ENCODE results near the gene BCORL1. TPM values are rescaled to one million over a fixed set of nuclear protein-coding genes. Genes with fewer than 3 reads are reported as not detected.

The BCORL1 gene
- total RNA-seq, 4 donors from 2014 or later: 3.8 to 13.8 (median 10.5) TPM

DNA sequence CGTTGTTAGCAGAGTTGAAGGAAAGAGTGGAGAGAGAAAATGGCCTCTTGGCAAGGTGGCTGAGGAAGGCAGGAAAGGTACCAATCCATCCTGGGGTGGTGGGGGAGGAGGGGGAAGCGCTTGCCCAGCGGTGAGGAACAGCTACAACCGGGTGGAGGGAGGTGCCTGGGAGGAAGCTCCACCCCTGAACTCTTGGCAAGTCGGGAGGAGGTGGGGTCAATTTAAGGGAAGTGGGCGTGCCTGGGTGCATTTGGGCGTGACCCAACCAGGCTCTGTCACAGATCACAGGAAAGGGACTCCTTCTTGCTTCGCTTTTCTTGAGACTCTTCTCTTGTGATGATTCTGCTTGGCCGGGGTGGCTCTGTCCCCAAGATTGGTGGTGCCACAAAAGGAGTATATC is 41.7 kb downstream of the BCORL1 start:
- peak in 1 of 2 donors; percentile 26 for TF ChIP-seq POLR2AphosphoS5 (IDR thresholded peaks at IDR 0.05)
- TF ChIP-seq CTCF (IDR thresholded peaks at IDR 0.05): no peak
- Histone ChIP-seq H3K27ac (replicated peaks in 1 of 4) (peak overlapping the region in 2 of 4 donors; percentile 18 to 34), H3K27me3 (no peaks in the 10 kb centered on the region), H3K9me3 (no peaks in the 10 kb centered on the region), H3K4me3 (no peak overlapping the region), H3K36me3 (peaks cover 12 to 71% (median 53%) of the 10 kb centered on the region in 4 donors), H3K4me1 (peaks cover 4 to 20% (median 17%) of the 10 kb centered on the region in 4 donors)
- 49% methylated on average over 9 of the region's 9 CpGs for WGBS
- intact Hi-C loops (cut with DNase I): loop anchor here (5.0 to 10.0 kb wide), 2 partner anchors 37 to 99 kb away; no protein-coding TSS in a partner anchor
- peak; percentile 92 for DNase-seq (ENCODE audit: extremely low spot score)

DNA sequence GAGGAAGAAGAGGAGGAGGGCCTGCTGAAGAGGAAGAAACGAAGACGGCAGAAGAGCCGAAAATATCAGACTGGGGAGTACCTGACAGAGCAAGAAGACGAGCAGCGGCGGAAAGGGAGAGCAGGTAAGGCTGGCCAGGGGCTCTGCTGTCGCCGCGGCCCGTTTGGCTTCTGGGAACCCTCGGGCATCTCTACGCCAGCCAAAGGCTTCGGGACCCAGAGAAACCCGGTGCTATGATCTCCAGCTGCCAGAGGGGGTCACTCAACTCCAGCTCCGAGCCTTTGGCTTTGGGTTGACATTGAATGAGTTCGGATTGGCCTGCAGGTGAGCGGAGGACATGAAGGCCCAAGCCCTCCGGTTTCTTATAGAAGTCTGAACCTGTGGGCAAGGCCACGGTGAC is 42.8 kb downstream of the BCORL1 start:
- H3K27me3 ChIP-seq: no peaks in the 10 kb centered on the region
- H3K36me3 ChIP-seq: peaks cover 13 to 82% (median 63%) of the 10 kb centered on the region in 4 donors
- H3K27ac ChIP-seq (replicated peaks in 1 of 4): no peak overlapping the region
- intact Hi-C loops (cut with DNase I): loop anchor here (10.0 kb wide), 1 partner anchor 100 kb away; no protein-coding TSS in a partner anchor
- H3K9me3 ChIP-seq: no peaks in the 10 kb centered on the region
- TF ChIP-seq CTCF (IDR thresholded peaks at IDR 0.05) (no peak), EP300 (IDR thresholded peaks at IDR 0.05) (no peak), POLR2AphosphoS5 (IDR thresholded peaks at IDR 0.05) (no peak)
- no peak for DNase-seq (ENCODE audit: extremely low spot score)
- no peak overlapping the region for H3K4me3 ChIP-seq
- peaks cover 0 to 10% (median 9%) of the 10 kb centered on the region in 4 donors for H3K4me1 ChIP-seq
- WGBS: 70% methylated on average over 19 of the region's 19 CpGs

DNA sequence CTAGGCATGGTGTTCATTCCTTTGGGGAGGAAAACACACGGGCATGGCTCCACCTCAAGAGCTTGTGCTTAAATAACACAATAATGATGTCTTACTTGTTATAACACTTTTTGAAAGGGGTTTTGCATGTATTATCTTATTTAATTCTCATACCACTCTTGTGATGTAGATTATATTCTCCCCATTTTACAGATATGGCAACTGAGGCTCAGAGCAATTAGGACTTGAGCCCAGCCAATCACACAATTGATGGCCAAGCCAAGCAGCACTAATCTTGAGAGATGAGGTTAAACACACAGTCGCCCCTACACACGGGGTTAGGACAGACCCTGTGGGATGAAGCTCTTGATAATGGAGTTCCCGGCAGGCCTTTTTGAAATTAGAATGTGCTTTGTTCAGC is 45.1 kb downstream of the BCORL1 start:
- DNase-seq (ENCODE audit: extremely low spot score): no peak
- Histone ChIP-seq H3K4me3 (no peak overlapping the region), H3K27ac (replicated peaks in 1 of 4) (no peak overlapping the region), H3K4me1 (peaks cover 0 to 10% (median 9%) of the 10 kb centered on the region in 4 donors), H3K9me3 (no peaks in the 10 kb centered on the region), H3K27me3 (no peaks in the 10 kb centered on the region), H3K36me3 (peaks cover 12 to 84% (median 62%) of the 10 kb centered on the region in 4 donors)
- WGBS: 79% methylated on average over 4 of the region's 4 CpGs
- TF ChIP-seq POLR2AphosphoS5 (IDR thresholded peaks at IDR 0.05) (no peak), CTCF (IDR thresholded peaks at IDR 0.05) (no peak), EP300 (IDR thresholded peaks at IDR 0.05) (no peak), POLR2A (IDR thresholded peaks at IDR 0.05; ENCODE audit: low read depth) (no peak)
- intact Hi-C loops (cut with DNase I): loop anchor here (10.0 kb wide), 1 partner anchor 103 kb away; no protein-coding TSS in a partner anchor

DNA sequence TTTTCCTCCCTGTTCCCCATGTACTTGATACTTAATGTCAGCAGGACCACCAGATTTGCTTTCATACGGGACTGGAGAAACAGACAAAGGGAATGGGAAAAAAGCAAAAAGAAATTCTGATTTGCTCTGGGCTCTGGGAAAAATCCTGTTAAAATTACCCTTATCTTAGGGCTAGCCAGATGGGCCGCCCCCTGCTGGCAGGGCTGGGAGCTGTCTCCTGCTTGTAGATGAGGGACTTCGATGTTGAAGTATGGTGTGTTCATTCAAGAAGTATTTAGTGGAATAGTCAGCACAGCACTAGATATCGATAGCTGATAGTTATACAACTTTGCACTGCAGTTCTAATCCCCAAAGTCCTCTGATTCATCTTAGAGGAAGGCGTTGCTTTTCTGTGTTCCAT is 45.8 kb downstream of the BCORL1 start:
- H3K4me1 ChIP-seq: peaks cover 0 to 10% (median 9%) of the 10 kb centered on the region in 4 donors
- intact Hi-C loops (cut with DNase I): loop anchor here (10.0 kb wide), 1 partner anchor 103 kb away; no protein-coding TSS in a partner anchor
- no peak overlapping the region for H3K4me3 ChIP-seq
- H3K27me3 ChIP-seq: no peaks in the 10 kb centered on the region
- TF ChIP-seq EP300 (IDR thresholded peaks at IDR 0.05) (no peak), CTCF (IDR thresholded peaks at IDR 0.05) (peak; percentile 53 to 67 (median 62)), POLR2A (IDR thresholded peaks at IDR 0.05; ENCODE audit: low read depth) (no peak)
- no peak for DNase-seq (ENCODE audit: extremely low spot score)
- WGBS: 61% methylated on average over 5 of the region's 5 CpGs
- no peaks in the 10 kb centered on the region for H3K9me3 ChIP-seq
- H3K36me3 ChIP-seq: peaks cover 6 to 78% (median 58%) of the 10 kb centered on the region in 4 donors
- no peak overlapping the region for H3K27ac ChIP-seq (replicated peaks in 1 of 4)

DNA sequence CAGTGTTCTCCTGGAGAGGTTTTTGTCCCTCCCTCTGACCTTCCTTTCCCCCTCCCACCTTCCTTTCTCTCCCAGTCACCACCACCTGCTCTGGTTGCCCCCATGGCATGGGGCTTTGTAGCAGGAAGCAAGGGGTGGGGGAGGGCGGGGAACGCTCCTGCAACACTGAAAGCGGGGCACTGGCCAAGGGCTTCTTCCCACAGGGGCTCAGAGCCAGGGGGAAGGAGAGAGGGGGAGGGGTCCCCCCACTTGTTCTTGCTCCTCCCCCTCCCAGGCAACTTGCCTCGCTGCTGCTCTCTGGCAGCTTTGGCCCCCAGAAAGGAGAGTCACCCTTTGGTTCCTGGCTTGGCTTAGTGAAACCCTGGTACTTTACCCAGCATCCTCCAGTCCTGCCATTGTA is 48.4 kb downstream of the BCORL1 start:
- H3K27me3 ChIP-seq: no peaks in the 10 kb centered on the region
- H3K36me3 ChIP-seq: peaks cover 11 to 91% (median 63%) of the 10 kb centered on the region in 4 donors
- H3K27ac ChIP-seq (replicated peaks in 1 of 4): no peak overlapping the region
- no peaks in the 10 kb centered on the region for H3K9me3 ChIP-seq
- intact Hi-C loops (cut with DNase I): no loop called here
- no peaks in the 10 kb centered on the region for H3K4me1 ChIP-seq
- 76% methylated on average over 4 of the region's 4 CpGs for WGBS
- TF ChIP-seq POLR2A (IDR thresholded peaks at IDR 0.05; ENCODE audit: low read depth) (no peak), POLR2AphosphoS5 (IDR thresholded peaks at IDR 0.05) (no peak), EP300 (IDR thresholded peaks at IDR 0.05) (no peak), CTCF (IDR thresholded peaks at IDR 0.05) (no peak)
- DNase-seq (ENCODE audit: extremely low spot score): no peak
- no peak overlapping the region for H3K4me3 ChIP-seq
